ENCODE results near the gene FOXN4. TPM values are rescaled to one million over a fixed set of nuclear protein-coding genes. Genes with fewer than 3 reads are reported as not detected.

The FOXN4 gene
- total and polyA plus RNA-seq, 2 experiments from 2014 or later = 0.15 to 2.5 TPM

GRCh38 chr12:109258607-109259544 lies 50.2 kb downstream of the FOXN4 start:
- TF ChIP-seq CTCF (IDR thresholded peaks at IDR 0.05; ENCODE audit: low read depth, low read length) = no peak
- no peaks in the 10 kb centered on the region for H3K27me3 ChIP-seq

GRCh38 chr12:109258201-109258600 lies 50.9 kb downstream of the FOXN4 start:
- Histone ChIP-seq H3K9me3 (ENCODE audit: low read depth) (no peaks in the 10 kb centered on the region), H3K36me3 (peaks cover 40% of the 10 kb centered on the region), H3K4me3 (no peak overlapping the region), H3K27me3 (no peaks in the 10 kb centered on the region), H3K4me1 (ENCODE audit: low read depth) (no peaks in the 10 kb centered on the region), H3K27ac (no peak overlapping the region)
- TF ChIP-seq CTCF (IDR thresholded peaks at IDR 0.05; ENCODE audit: low read depth, low read length) = no peak
- DNase-seq (ENCODE audit: low read depth in 1 of 2, low spot score in 1 of 2) = no peak

More at GRCh38 chr12:109258607-109259544, 50.2 kb downstream of the FOXN4 start:
- Histone ChIP-seq H3K9me3 (ENCODE audit: low read depth) (no peaks in the 10 kb centered on the region), H3K27ac (no peak overlapping the region), H3K36me3 (peaks cover 33% of the 10 kb centered on the region), H3K4me1 (ENCODE audit: low read depth) (no peaks in the 10 kb centered on the region), H3K4me3 (no peak overlapping the region)
- DNase-seq (ENCODE audit: low read depth in 1 of 2, low spot score in 1 of 2) = no peak

- TF ChIP-seq CTCF (IDR thresholded peaks at IDR 0.05; ENCODE audit: low read depth, low read length) = no peak
Measured at GRCh38 chr12:109256011-109256410, 53.1 kb downstream of the FOXN4 start.

GRCh38 chr12:109255377-109255776 lies 53.7 kb downstream of the FOXN4 start:
- Histone ChIP-seq H3K36me3 (peaks cover 52% of the 10 kb centered on the region), H3K27me3 (no peaks in the 10 kb centered on the region), H3K9me3 (ENCODE audit: low read depth) (no peaks in the 10 kb centered on the region), H3K4me3 (no peak overlapping the region), H3K4me1 (ENCODE audit: low read depth) (no peaks in the 10 kb centered on the region), H3K27ac (no peak overlapping the region)
- peak; percentile 53 for TF ChIP-seq CTCF (IDR thresholded peaks at IDR 0.05; ENCODE audit: low read depth, low read length)
- DNase-seq (ENCODE audit: low read depth in 1 of 2, low spot score in 1 of 2) = peak in 1 of 2 donors; percentile 79

More at GRCh38 chr12:109256011-109256410, 53.1 kb downstream of the FOXN4 start:
- Histone ChIP-seq H3K36me3 (peaks cover 52% of the 10 kb centered on the region), H3K4me1 (ENCODE audit: low read depth) (no peaks in the 10 kb centered on the region), H3K9me3 (ENCODE audit: low read depth) (no peaks in the 10 kb centered on the region), H3K27me3 (no peaks in the 10 kb centered on the region), H3K27ac (no peak overlapping the region), H3K4me3 (no peak overlapping the region)
- no peak for DNase-seq (ENCODE audit: low read depth in 1 of 2, low spot score in 1 of 2)

- H3K4me1 ChIP-seq (ENCODE audit: low read depth) = no peaks in the 10 kb centered on the region
- H3K27me3 ChIP-seq = no peaks in the 10 kb centered on the region
- DNase-seq (ENCODE audit: low read depth in 1 of 2, low spot score in 1 of 2) = no peak
- H3K9me3 ChIP-seq (ENCODE audit: low read depth) = no peaks in the 10 kb centered on the region
- H3K4me3 ChIP-seq = no peak overlapping the region
- H3K36me3 ChIP-seq = peaks cover 50% of the 10 kb centered on the region
- TF ChIP-seq CTCF (IDR thresholded peaks at IDR 0.05; ENCODE audit: low read depth, low read length) = no peak
- H3K27ac ChIP-seq = no peak overlapping the region
Measured at GRCh38 chr12:109253913-109254544, 55.1 kb downstream of the FOXN4 start.
